Measurements from ENCODE around the gene IFNL4. TPM values are rescaled to one million over a fixed set of nuclear protein-coding genes. Genes with fewer than 3 reads are reported as not detected.

IFNL4 gene
- total and polyA plus RNA-seq, 2 of the 4 experiments (the other 2 are of a cell fraction), result not detected

- H3K4me1 ChIP-seq (ENCODE audit: control insufficient read depth, insufficient read depth, low read length), result no peaks in the 10 kb centered on the region
- intact Hi-C loops (cut with micrococcal nuclease), result no loop called here
- DNase-seq (no peak), ATAC-seq (ENCODE audit: low read depth) (no peak; the same call in 1 of the 2 replicates)
- H3K9me1 ChIP-seq (ENCODE audit: insufficient read depth, low read length), result no peaks in the 10 kb centered on the region
- H2AK9ac ChIP-seq (replicated peaks; ENCODE audit: low read depth, low read length, poor library complexity), result no peak overlapping the region
- no peak overlapping the region for H3K14ac ChIP-seq (replicated peaks; ENCODE audit: low read depth, low read length)
- peaks cover 15% of the 10 kb centered on the region for H3K27me3 ChIP-seq (ENCODE audit: control insufficient read depth, insufficient read depth, low read length)
- POLR2A ChIA-PET (ENCODE audit: unreplicated experiment), result no interaction called here
- WGBS, 2 experiments (ENCODE audit: extremely low coverage in 2 of 2, insufficient read length in 1 of 2), result no CpG with 5 or more reads among the region's 7 CpGs
- H3K9ac ChIP-seq (ENCODE audit: low read depth, low read length), result no peak overlapping the region
- in situ Hi-C loops (cut with MboI; ENCODE audit: low sequenced_read_pairs), result no loop called here
- H2BK5ac ChIP-seq (ENCODE audit: low read depth, low read length, poor library complexity, severe bottlenecking), result no peak overlapping the region
- H4K20me1 ChIP-seq (ENCODE audit: insufficient read depth, low read length), result no peaks in the 10 kb centered on the region
- H3K4me3 ChIP-seq (ENCODE audit: insufficient read depth, low read depth, low read length), result no peak overlapping the region
- no peak overlapping the region for H4K5ac ChIP-seq (ENCODE audit: low read depth, low read length)
- dilution Hi-C loops (cut with HindIII; ENCODE audit: low sequenced_read_pairs, unreplicated experiment), result no loop called here
- H2BK15ac ChIP-seq (ENCODE audit: low read depth, low read length), result no peak overlapping the region
- no peak overlapping the region for H2BK120ac ChIP-seq (ENCODE audit: low read depth, low read length)
- no peaks in the 10 kb centered on the region for H3K36me3 ChIP-seq (ENCODE audit: control insufficient read depth, insufficient read depth, low read length)
- H3K23ac ChIP-seq (ENCODE audit: low read depth, low read length), result no peak overlapping the region
- no peak overlapping the region for H4K91ac ChIP-seq (ENCODE audit: insufficient read depth, low read depth, low read length)
- H3K4ac ChIP-seq (ENCODE audit: low read depth, low read length), result no peak overlapping the region
- H3K56ac ChIP-seq (ENCODE audit: extremely low read depth, insufficient read depth, low read length), result no peak overlapping the region
- BruUV-seq (replicated peaks), result no TSS peak
- no peaks in the 10 kb centered on the region for H3K79me1 ChIP-seq (ENCODE audit: low read depth in 1 of 2, low read length in 2 of 2)
- no peak overlapping the region for H3K4me2 ChIP-seq (ENCODE audit: low read depth, low read length)
- H4K8ac ChIP-seq (ENCODE audit: low read depth in 2 of 2, low read length in 2 of 2), result no peak overlapping the region
- H2BK20ac ChIP-seq (ENCODE audit: low read depth, low read length), result no peak overlapping the region
- no peak overlapping the region for H2AFZ ChIP-seq (replicated peaks; ENCODE audit: low read length, poor library complexity)
- no peaks in the 10 kb centered on the region; the same call in 1 of the 2 replicates for H3K9me3 ChIP-seq (ENCODE audit: control insufficient read depth, insufficient read depth, low read length)
- H2AK5ac ChIP-seq (ENCODE audit: low read depth, low read length), result no peak overlapping the region
- H3K18ac ChIP-seq (ENCODE audit: low read depth, low read length), result no peak overlapping the region
- TF ChIP-seq MAZ (IDR thresholded peaks at IDR 0.05; ENCODE audit: borderline replicate concordance, low read depth, low read length) (no peak), MAFK (IDR thresholded peaks at IDR 0.05; ENCODE audit: low read depth, low read length) (no peak), FOS (IDR thresholded peaks at IDR 0.05; ENCODE audit: low read depth, low read length) (no peak), CHD1 (IDR thresholded peaks at IDR 0.05; ENCODE audit: low read depth, low read length) (no peak), RAD21 (IDR thresholded peaks at IDR 0.05; ENCODE audit: low read length) (no peak), POLR2A (IDR thresholded peaks at IDR 0.05; ENCODE audit: low read depth, low read length) (no peak), CTCF (conservative IDR thresholded peaks at IDR 0.05; ENCODE audit: low read depth, low read length) (no peak), SMC3 (IDR thresholded peaks at IDR 0.05; ENCODE audit: low read depth, low read length) (no peak), RFX5 (IDR thresholded peaks at IDR 0.05; ENCODE audit: low read depth, low read length) (no peak), USF2 (IDR thresholded peaks at IDR 0.05; ENCODE audit: low read depth, low read length) (no peak), NFE2L2 (IDR thresholded peaks at IDR 0.05; ENCODE audit: low read depth, low read length) (no peak)
- CTCF ChIA-PET, result interaction anchor here (1.0 kb wide), 1 partner anchor 10 kb away, joined by 3 read pairs; no protein-coding TSS in a partner anchor
- H3K27ac ChIP-seq (ENCODE audit: insufficient read depth, low read length), result no peak overlapping the region
These were observed 28.9 kb upstream of the IFNL4 start for GRCh38 chr19:39277598-39277997.

All from IMR-90 (cell line).